Measurements from ENCODE around the gene RUFY3.
"Not testable (repeated sequence)": the region's sequence is repeated elsewhere in the genome, so short reads cannot be mapped to it uniquely, and the experiment has no call there.

The RUFY3 gene

DNA sequence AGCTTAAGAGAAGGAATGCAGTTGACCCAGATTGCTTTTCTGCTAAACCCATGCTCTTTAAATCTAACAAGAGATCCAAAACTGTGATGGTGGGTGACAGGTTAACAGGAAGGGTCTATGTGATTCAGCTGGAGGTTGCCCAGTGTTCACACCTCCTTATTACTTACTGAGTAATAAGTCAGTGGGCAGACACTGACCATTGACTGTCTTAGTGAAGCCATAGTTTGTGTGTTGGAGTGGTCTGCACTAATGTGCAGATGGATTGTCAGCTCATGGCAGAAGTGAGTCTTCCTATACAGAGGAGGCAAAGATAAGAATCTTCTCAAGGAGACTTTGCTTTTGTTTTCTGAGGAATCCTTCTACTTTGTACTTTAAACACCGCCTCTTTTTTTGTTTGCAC, 15.2 kb upstream of the RUFY3 start:
- DNase-seq = no peak

DNA sequence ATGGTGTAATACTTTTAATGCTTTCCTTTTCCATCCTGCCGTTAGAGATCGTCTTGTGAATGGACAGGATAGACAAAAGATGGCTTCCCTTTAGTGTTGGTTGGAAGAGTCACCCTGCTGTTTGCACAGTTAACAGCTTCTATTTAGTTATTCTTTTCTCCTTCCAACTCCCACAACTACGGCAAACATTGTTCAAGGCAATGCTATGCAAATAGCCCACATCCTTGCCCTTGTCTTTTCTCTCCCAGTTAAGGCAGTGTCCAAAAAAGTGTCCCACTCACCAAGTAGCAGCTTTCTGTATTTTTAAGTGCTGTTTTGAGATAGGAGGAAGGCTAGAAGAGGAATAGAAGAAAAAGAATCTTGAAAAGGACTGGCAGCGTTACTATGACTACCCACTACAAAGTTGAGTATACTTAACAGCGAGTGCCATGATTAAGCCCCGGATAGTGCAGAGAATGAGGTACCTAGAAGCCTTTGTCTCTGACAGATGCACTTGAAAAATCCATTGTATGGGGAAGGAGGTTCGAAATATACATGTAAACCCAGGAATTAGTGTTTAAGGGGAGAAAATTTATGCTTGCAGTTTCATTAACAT, 12.1 kb upstream of the RUFY3 start:
- DNase-seq = no peak

DNA sequence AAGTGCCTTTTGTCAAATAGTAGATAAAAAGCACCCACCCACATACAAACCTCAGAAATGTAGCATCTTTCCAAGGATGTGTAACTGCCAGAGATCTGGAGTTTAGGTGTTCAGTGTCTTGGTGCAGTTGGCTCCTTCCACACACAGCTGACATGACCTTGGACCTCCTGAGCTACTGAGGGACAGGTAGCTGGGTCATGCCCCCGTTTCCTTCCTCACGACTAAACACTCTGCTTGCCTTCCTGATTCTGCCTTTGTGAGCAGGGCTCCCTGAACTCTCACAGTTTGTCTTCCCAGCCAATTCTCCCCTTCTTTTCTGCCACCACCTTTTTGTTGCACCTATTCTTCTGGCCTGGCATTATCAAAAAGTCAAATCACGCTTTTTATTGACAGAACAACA, 10.2 kb upstream of the RUFY3 start:
- DNase-seq = no peak

DNA sequence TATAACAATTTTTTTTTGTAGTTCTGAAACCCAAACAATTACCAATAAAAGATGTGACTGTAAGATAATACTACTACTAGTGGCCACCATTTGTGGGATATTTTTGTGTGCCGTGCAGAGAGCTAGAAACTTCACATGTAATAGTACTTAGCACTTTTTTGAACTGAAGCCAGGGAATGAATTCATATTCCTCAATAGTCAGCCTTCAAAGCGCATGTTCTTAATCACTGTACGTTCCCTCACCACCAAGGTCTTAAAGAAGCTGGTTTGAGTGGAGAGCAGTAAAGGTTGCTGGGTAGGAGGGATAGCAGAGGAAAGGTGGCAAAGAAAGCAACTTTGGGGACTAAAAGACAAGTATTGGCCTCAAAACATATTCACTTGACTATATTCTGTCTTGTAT, 9.6 kb upstream of the RUFY3 start:
- no peak for DNase-seq

DNA sequence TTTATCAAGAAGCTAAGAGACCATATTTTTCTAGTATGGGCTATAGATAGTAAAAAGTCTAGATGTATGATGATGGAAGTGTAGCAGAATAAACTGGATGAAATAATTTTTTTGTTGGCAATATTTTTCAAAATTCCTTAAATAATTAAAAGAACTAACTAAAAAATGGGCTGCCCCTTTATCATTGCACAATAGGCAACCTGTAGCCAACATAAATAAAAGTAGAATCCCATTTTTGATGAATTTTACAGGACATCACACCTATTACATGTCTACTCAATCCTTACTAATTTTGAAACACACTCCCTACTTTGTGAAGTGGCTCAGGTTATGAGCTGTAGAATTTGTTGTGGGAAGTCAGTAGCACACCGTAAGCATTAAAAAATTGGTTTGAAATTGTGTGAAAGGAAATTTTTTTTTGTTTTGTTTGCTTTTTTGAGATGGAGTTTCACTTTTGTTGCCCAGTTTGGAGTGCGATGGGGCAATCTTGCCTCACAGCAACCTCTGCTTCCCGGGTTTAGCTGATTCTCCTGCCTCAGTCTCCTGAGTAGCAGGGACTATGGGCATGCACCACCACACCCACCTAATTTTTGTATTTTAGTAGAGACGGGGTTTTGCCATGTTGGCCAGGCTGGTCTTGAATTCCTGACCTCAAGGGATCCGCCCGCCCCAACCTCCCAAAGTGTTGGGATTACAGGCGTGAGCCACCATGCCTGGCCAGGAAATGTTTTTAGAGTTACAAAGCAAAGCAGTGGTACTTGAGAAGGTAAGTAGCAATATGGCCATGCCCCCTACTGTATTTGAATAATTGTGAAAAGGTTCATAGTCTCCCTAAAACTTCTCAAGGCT, 8.9 kb upstream of the RUFY3 start:
- DNase-seq = no peak

DNA sequence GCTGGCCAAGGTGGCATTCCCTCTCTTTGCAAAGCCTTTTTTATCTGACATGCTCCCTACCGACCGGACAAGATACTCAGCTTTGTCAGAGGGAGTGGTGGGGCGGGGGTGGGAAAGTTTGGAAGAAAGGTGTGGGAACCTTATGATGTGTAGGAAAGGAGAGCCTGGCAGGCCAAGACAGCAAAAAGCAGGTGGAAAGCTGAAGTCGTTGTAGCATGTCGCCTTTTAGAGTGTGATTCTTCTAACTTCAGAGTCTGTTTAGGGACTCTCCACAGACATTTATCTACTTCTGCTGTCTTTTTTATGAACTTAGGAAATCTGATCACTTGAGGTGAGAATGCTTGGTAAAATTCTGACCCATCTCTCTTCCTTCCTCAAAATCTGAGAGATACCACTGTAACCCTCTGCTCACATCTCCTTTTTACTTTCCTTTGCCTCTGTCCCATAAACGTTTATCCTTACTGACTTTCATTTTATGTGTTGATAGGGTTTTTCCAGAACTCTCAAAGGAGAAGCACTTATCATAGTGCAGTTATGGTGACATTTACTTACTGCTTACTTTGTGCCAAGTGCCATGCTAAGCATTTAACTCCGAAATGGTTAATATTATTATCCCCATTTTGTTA, 8.2 kb upstream of the RUFY3 start:
- no peak for DNase-seq

DNA sequence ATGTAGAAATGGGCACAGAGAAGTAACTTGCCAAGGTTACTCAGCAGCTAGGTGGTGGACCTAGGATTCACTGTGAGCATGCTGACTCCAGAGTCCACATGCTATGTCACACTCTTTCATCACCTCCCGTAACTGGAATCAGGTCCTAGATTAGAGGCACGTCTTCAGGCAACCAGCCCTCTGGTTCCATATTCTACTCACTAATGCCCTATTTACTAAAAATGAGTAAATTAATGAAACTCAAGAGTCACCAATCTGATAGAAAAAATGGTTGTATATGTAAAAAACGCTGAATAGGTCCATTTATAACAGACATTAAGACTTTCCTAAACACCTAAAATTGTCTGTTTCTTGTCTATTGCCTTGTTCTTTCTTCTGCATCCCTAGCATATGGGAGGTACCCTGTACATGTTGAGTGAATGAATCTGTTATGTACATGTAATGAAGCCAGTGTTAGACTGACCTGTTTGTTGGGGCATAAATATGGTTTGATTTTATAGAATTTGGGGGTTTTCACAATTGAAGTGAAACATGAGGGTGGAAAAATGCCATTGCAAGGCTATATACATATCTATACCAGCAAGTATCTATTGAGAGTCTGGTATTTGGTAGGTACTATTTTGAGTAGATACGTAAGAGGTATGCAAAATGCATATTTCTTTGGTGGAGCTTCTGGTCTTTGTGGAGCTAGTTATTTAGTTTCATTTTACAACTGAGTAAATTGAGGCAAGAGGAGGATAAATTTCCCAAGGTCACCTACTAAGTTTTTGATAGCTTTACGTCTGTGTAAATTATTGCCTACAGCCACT, 7.5 kb upstream of the RUFY3 start:
- no peak for DNase-seq

DNA sequence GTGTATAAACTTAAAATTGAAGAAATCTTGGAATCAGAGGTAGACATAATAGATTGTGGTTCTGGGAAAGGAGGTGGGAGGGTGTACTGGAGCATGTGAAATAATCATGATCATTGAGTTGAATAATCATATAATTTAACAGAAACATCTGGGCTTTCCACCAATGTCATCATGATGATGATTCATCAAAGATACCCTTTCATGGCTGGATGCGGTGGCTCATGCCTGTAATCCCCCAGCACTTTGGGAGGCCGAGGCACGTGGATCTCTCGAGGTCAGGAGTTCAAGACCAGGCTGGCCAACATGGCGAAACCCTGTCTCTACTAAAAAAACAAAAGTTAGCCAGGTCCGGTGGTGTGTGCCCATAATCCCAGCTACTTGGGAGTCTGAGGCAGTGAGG, 6.7 kb upstream of the RUFY3 start:
- DNase-seq = no peak

DNA sequence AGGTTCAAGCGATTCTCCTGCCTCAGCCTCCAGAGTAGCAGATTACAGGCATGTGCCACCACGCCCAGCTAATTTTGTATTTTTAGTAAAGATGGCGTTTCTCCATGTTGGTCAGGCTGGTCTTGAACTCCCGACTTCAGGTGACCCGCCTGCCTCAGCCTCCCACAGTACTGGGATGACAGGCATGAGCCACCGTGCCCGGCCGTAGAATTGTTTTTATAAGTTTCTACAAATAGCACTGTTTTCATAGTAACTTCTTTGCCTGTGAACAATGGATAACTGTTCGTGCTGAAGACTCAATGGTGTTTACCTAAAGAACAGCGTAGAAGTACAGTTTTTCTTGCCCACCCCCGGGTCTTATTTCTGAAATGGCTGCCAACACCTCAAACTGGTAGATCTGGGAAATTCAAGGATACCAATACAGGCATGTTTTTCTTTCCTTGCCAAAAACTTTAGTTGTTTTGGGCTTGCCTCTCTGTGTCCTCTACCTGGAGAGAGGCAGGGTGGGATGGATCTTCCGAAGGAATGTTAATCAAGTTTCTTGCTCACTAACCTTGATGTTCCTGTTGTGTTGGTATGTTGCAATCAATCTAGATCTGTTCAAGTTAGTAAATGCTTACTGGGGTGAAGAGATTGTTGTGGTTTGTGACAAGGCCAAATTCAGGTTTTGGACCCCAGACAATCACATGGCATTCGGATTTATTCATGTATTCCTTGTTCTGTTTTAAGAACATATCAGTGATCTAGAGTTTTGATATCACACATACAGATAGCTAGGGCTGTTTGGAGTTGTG, 2.8 kb upstream of the RUFY3 start:
- DNase-seq = no peak

DNA sequence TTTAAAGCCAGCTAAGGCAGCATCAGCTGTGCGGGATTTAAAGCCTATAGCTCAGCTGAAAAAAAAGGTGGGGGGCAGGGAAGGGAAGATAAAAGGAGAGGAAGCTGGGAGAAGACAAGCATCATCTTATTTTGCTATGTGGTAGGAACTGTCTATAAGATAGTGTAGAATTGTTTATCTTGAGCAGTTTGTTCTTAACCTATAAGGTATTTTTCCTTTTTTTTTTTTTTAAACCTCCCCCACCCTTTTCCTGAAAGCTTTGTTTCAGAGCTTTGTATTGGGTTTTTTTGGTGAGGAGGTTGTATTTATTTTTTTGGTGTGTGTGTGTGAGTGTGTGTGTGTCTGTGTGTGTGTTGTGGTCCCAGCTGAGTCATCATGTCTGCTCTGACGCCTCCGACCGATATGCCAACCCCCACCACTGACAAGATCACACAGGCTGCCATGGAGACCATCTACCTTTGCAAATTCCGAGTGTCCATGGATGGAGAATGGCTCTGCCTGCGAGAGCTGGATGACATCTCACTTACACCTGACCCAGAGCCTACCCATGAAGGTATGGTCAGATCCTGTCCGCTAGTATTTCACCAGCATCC, 531 bp downstream of the RUFY3 start:
- DNase-seq = peak; percentile 20

DNA sequence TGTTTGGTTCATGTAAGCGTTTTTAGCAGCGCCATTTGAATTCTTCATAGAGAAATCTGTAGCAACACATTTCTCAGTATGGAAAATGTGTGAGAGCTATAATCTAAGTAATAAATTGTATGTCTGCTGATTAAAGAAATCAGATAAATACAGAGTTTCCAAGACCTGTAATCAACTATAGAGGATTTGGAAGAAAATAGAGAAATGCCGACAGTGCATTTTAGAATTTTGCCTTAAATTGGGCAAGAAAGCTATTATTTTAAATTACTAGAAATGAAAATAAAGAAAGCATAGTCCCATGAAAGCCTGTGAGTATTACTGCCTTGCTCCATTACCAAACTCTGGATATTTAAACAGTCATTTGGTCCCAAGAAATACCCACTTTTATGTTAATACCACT, 2.7 kb downstream of the RUFY3 start:
- DNase-seq = no peak

DNA sequence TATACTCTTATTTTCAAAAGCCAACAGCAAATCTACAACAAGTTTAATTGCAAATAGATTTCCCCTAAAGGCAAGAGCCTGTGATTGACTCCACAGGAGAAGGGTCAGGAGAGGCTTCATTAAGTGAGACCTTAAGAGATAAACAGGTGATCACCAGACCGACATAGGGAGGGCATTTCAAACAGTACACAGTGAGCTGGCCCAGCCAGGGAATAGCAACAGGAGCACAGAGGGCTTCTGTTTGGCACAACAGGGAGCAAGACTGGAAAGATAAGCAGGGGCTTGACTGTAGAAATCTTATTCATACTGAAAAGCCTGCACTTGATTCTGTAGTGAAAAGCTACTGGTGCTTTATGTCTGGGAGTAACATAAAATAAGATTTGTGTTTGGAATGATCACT, 3.9 kb downstream of the RUFY3 start:
- DNase-seq = no peak

DNA sequence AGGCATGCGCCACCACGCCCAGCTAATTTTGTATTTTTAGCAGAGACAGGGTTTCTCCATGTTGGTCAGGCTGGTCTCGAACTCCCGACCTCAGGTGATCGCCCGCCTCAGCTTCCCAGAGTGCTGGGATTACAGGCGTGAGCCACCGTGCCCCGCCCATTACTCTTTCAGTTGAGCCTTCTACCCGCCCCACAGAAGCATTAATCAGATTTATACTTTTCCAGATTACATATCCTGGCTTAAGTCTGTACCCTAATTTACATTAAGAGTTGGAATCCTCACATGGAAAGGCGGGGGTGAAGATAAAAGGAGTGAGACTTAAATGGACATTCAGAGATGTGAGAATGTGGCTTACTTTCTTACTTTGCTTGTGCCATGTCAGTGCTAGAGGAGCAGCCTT, 4.8 kb downstream of the RUFY3 start:
- DNase-seq = not testable (repeated sequence)

DNA sequence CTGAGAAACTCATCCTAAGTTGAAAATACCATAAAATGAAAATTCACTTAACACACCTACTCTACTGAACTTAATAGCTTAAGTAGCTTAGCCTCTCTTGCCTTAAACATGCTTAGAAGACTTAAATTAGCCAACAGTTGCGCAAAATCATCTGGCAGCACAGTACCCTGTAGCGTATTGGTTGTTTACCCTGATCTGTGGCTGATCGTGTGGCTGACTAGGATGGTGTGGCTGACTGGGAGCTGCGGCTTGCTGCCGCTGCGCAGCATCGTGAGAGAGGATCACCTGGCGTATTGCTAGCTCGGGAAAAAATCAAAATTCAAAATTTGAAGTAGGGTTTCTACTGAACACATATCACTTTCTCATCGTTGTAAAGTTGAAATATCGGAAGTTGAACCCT, 6.3 kb downstream of the RUFY3 start:
- no peak for DNase-seq

DNA sequence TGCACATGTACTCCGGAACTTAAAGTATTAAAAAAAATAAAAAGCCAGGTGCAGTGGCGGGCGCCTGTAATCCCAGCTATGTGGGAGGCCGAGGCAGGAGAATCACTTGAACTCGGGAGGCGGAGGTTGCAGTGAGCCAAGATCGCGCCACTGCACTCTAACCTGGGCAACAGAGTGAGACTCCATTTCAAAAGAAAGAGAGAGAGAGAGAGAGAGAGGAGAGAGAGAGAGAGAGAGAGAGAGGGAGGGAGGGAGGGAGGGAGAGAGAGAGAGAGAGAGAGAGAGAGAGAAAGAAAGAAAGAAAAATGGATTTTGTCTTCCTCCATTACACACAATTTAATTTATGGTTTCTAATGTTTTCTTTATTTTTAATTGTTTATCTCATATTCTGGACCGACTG, 11.1 kb downstream of the RUFY3 start:
- not testable (repeated sequence) for DNase-seq

DNA sequence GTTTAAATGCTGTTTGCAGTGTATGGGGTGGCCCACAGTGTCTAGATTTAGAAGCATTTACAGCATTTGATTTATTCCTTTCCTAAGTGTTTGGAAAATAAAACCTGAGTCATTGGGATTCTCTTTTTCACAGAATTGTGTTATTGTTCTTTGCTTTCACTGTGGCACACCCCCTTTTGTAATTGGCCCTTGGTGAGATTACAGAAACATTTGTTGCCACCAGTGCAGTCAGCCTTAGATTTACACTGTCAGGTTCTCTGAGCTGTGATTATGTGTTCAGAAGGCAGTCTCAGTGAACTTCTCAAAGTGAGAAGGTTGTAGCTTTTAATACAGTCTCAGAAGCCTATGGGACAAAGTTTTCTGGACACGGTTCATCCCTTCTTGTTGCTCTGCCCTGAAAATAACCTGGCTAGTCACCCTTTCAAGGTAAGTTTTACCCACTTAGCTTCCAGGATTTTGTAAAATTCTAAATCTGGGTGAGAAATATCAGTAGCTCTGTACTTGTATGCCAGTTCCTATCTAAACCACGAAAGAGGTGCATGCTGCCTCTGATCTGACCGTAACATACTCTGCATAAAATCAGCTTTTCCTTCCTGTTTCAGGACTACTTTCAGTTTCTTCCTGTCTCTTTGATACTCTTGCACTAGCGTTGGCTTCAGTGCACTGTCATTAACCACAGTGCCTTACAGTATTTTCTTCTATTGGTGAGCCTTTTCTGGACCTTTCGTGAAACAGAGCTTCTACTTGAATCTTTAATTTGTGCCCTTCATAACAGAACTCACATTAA, 12.6 kb downstream of the RUFY3 start:
- no peak for DNase-seq

DNA sequence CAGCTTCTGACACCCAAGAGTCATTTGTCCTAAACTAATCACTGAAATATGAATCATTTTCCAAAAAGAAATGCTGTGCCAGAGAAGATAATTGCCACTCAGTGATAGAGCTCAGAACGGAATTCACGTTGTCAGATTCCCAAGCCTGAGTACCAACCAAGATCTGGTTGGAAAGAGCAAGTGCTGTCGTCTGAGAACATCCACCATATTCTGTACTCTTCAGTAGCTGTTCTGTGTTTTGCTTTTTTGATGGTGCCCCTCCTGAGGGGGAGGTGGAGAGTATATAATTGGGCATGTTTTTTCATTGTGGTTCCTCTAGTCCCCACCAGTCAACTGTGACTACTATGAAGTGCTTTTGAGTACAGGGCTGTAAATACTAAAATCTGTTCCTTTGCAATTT, 13.2 kb downstream of the RUFY3 start:
- DNase-seq = no peak

DNA sequence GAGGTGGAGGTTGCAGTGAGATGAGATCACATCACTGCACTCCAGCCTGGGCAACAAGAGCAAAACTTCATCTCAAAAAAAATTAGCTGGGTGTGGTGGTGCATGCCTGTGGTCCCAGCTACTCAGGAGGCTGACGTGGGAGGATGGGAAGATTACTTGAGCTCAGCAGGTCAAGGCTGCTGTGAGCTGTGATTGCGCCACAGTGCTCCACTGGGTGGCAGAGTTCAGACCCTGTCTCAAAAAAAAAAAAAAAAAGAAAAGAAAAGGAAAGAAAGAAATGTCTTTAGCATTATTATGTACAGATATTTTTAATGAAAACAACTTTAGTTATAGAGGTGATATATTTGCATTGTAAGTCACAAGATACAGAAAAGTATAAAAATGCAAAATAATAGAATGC, 14.2 kb downstream of the RUFY3 start:
- DNase-seq = peak; percentile 21

DNA sequence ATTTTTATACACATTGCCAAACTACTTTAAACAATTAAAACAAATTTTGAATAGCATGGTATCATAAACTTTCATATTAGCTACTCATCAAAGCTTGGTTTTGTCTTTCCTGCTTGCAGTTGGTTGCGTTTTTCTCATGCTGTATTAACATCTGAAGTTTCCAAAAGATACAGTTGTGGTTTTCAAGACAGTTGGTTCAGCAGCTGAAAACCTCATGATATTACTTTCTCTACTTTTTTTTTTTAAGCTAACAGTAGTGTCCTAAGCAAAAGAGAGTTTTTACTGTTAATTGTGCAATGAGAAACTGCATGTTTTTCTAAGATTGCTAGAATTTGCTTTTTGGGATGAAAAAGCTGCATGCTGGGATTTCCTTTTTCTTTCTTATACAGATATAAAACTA, 15.2 kb downstream of the RUFY3 start:
- DNase-seq = no peak

DNA sequence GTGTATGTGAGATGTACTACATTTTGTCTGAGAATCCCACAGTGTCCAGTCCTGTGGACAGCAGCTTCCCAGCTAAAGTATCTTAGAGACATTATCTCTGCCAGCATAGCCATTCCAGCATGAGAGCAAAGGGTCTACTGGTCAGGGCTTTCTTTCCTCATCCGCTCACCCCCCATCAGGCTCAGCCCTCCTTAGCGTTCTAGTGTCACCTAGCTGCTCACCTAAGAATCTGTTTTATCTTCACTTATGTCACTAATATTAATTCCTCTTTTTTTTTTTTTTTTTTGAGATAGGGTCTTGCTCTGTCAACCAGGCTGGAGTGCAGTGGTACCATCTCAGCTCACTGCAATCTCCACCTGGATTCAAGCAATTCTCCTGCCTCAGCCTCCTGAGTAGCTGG, 15.6 kb downstream of the RUFY3 start:
- no peak for DNase-seq
